Fibroblast of peridontal ligament (primary cell): ENCODE measurements around the gene TMPRSS6.

Experiments used
- DNase-seq: peaks from one replicate; pipeline ENCODE4 v3.0.0-alpha.2; 2010; ENCODE audit errors: extremely low read depth

Gene TMPRSS6

DNA sequence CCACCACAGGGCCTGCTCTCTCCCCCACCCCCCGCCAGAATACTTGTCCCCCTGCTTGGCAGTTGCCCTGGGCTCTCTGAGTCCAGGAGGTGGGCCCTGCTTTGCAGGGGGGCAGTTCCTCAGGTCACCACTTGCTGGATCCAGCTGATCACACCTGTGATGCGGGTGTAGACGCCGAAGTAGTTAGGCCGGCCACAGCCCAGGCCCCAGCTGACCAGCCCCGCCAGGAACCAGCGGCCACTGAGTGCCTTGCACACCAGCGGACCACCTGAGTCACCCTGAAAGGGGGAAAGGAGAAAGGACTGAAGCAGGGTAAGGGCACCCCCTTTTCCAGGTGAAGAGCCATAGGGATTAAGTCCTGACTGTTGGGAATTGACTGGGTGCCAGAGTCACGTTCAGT lies 43.6 kb downstream of the TMPRSS6 start:
- DNase-seq, result no peak

DNA sequence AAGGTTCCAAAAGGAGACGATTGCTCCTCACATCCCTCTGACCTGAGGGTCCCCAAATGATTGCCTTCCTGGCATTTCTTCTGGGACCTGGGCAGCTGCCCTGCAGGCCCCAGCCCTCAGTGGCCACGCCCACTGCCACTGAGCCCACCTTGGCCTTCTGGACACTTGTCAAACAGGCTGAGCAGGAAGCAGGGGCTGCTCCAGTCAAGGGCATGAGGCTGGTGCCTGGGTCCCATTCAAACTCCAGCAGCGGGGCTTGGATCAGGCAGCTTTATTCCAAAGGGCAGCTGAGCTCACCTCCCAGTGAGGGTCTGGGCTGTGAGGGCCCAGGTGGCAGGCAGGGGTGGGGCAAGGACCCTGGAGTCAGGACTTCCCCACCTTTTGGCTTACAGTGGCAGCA lies 44.3 kb downstream of the TMPRSS6 start:
- DNase-seq, result no peak

DNA sequence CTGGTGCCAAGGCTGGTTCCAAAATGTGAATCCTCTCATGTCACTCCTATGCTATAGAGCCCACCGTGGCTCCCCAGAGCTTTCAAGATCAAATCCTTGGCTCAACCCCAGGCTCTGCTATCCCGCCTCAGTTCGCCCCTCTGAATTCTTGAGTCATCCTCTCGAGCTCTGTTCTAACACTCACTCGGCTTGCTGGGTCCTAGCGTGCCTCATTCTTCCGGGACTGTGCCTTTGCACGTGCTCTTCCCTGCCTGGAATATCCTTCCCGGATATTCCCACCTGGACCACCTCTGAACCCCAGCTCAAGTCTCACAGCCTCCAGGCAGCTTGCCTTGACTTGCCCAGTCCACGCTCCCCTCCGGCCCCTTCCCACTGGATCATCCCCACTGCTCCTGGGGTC lies 45.0 kb downstream of the TMPRSS6 start:
- DNase-seq, result no peak

DNA sequence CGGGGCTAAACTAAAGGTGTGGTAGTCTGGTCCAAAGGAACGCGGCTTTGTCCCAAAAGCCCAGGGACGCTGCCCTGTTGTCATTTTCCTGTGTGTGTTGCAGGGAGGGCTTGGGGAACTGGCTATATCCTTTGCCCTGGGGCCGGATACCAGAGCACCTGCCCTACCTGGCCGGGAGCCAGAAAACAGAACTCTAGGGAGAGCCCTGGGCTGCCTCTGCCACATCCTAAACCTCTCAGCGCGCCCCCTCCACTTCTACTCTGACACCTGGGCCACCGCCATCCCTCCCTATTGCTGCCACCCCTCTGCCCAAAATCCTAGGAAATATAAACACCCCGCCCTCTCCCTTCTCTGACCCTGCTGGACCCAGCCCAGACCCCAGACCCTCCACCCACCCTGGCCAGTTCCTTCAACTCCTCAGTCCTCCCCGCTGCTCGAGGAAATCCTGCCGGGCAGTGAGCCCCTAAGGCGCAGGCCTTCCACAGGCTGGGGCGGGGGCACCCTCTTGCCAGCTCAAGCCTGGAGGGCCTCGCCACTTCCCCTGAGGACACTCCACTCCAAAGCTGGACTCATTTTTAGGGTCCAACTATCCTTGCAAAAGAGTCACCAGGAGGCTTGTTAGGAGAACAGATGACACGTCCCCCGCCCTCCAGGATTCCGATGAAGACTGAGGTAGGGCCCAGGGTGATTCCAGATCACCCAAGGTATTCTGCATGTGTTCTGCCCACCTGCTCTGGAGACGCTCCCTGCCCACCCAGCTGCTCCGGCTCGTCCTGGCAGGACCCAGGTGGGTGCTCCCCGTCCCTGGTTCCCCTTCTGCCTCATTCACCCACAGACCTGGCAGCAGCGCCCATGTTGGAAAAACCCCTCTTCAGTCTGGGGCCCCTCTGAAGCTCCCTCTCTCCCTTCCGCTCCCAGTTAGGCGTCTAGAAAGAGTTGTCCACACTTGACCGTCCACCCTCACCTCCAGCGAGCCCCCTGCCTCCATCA lies 45.8 kb downstream of the TMPRSS6 start:
- no peak for DNase-seq

DNA sequence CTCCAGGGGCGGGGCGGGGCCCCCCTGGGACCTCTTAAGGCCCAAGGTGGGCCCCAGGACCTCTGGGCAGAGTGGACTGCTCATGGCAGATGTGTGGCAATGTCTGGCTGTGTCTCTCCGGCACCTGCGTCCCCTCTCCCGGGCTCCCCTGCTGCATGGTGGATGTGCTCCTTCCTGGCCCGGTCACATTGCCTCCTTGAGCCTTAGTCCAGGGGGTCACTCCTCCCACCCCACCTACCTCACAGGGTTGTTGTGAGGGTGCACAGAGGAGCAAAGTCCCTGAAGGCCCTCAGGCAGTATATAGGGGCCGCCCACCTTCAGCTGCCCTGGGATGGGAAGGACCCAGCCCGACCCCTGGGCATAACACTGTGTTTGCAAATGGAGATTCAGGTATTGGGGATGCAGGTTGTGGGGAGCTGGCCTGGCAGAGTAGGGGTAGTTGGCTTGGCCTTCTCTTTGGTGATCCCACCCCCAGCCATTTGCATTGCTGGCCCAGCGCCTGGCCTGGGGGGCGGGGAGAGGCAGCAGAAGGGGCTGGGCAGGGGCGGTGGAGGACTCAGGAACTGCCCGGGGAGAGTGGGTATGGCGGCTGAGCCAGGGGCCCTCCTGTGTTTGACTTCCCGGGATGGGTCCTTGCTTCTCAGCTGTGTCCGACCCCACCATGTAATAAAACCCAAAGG lies 46.7 kb downstream of the TMPRSS6 start:
- no peak for DNase-seq

DNA sequence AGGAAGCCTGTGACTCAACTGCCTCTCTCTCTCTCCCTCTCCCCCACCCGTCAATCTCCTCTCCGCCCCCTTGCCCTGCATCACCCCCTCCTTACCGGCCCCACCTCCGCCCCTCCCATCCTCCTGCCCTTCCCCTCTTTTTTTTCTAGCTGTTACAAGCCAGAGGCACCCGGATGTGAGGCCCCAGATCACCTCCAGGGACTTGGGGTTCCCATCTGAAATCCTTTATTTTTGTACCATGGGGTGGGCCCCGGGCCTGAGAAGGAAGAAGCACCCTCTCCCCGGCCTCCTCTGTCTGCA lies 47.2 kb downstream of the TMPRSS6 start:
- no peak for DNase-seq

DNA sequence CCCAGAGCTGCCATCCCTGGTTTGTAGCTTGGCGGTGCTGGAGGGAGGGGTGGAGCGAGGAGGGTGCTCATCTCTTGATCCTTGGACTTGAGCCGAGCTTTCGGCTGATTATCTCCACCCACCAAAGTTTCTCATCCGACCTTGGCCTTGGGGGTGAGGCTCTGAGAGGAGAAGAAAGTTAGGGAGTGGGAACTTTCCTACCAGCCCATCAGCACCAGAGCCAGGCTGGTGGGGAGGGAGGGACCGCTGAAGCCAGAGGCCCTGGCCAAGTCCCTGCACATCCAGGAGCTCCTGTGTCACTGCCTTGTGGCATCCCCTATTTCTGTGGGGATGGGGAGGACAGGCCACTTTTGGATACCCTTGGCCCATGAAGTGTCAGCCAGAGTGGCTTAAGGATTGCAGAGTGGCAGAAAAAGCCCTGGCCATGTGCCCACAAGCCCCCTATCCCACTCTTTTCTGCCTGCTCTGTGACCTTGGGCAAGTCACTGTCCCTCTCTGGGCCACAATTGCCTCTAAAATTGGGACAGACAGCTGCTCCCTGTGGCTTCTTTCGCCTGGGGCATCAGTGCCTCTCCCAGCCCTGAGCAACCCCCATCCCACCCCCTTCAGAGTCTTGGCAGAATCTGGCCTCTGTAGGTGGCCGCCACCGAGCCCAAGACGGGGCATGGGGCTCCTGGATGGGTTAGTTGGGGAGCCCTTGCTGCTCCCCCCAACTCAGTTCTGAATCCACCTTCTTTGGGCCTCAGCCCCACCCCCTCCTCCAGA lies 47.7 kb downstream of the TMPRSS6 start:
- DNase-seq, result no peak

DNA sequence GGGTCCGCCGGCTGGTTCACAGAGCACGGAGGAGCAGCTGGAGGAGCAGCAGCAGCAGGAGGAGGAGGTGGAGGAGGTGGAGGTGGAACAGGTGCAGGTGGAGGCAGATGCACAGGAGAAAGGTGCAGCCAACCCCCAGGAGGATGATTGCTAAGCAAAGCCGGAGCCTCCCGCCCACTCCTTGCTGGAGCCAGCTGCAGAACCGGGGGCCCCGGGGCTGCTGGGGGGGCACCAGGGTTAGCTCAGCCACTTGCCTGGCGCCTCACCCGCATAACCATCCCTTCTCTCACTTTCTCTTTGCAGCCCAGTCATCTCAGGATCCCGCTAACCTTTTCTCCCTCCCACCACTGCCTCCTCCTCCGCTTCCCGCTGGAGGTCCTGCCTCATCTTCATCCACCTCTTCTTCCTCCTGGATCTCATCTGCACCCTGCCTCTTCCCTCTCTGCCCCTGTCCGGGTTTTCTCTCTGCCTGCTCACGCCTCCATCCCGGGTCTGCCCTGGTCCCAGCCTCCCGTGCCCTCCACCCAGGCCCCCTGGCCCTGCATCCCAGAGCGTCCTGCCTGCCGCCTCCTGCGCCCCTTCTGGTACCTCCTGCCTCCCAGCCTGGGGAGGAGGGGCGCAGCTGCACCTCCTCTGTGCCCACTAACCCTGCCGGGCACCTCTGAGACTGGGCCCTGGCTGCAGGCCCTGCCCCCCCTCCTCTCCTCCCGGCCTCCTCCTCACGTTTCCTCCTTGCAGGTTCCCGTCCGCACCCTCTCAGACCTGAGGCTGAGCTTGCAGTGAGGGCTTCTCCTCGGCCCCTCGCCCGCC lies 48.5 kb downstream of the TMPRSS6 start:
- DNase-seq, result no peak

DNA sequence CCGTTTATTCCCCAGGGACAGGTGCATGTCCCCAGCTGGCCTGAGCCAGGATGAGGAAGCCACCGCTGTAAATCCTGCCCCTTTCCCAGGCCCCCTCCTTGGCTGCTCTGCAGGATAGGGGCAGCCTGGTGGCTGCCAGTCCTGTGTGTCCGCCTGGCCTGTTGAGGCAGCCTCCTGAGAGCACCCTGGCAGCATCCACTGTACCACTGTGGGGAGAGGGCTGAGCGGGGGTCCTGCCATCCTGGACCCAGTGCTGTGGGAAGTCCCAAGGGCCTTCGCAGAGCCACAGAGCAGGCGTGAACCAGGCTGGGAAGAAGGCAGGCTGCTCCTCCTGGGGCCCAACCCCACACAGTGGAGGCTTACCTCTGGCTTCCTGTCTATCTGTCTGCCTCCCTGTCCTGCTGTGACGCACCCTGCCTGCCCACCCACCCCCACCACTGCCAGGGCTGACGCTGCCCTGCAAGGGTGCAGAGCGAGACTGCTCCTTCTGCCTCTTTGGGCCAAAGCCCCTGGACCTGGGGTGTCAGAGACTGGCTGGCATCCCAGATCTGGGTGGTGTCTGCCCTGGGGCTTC lies 49.5 kb downstream of the TMPRSS6 start:
- DNase-seq, result no peak

DNA sequence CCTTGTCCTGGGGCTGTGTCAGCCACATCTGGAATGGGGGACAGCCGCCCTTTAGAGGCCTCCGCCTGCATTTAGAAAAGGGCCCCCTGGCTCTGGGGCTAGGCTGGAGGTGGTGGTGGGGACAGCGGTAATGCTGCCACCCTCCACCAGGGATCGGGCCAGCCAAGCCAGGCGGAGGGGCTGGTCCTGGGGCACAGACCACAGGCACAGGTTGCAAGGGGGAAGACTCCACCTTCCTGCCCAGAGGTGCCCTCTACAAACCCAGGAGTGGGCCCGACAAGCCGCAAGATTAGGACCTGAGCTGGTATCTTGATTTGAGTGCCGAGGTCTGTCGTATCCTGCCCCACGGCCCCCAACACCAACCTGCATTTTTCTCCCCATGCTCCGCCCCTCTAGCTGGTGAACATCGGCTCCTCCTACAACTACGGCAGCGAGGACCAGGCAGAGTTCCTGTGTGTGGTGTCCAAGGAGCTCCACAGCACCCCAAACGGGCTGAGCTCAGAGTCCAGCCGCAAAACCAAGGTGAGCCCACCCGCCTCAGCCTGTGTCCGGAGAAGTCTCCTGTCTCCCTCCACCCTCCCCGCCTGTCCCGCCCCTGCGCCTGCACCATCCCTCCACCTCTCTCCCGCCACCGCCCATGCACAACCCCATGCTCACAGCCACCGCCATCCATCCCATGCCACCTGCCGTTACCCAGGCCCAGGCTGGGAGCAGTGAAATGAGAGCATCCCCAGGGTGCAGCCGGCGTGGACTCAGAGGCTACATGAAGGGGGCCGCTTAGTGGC lies 50.4 kb downstream of the TMPRSS6 start:
- DNase-seq, result no peak

DNA sequence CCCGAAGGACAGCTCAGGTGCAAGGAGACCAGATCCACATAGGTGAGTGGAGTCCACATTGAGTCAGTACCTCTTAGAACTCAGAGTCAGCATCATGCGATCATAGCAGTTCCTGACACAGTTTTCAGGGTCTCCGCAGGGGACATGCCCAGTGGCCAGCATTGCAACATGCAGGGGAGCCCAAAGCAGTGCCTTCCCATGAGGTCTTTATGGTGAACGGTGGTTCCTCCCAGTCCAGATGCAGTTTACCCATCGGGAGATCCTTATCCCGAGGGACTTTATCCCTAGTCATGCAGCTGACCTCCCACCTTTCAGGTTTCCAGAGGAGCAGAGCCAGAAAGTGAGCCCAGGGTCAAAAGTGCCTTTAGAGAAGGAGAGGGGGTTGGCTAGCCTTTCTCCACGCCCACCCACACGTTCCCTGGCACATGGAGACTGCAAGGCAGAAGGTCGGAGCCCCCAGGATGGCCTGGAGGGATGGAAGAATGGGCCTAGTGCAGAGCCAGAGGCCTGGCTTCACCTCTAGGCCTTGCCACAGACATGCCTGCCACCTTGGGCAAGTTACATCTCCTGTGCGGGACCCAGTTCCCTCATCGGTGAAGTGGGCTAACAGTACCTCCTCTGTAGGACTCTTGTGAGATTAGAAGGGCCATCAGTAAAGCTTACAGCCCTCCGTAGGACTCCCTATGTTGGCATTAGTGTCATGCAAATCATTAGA lies 51.6 kb downstream of the TMPRSS6 start:
- no peak for DNase-seq

DNA sequence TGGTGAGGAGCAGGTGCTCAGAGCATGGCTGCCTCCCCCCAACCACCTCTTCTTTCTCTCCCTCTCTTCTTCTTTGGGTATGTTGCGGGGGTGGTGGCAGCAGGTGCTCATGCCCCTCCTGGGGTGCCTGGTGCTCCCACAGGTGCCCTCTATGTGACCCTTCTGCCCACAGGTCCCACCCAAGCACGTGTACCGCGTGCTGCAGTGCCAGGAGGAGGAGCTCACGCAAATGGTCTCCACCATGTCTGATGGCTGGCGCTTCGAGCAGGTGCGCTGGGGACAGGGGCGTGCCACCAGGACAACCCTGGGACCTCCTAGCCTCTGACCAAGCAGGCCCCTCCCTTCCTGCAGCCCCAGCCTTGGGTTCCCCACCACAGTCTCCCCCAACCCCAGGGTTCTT lies 52.3 kb downstream of the TMPRSS6 start:
- no peak for DNase-seq

DNA sequence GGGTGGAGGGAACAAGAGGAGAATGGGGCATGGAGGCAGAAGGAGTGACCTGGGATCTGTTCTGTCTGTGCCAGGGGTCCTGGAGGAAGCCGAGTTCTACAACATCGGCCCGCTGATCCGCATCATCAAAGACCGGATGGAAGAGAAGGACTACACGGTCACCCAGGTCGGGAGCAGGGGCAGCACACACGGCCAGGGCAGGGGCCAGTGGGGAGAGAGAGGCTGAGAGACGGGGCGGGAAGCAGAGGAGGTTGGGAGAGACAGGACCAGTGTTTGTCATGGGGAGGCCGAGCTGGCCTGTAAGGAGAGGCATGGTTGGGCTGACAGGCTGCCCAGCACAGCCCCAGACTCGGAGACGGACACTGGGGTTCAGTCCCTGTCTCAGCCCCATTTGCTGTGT lies 53.3 kb downstream of the TMPRSS6 start:
- no peak for DNase-seq

DNA sequence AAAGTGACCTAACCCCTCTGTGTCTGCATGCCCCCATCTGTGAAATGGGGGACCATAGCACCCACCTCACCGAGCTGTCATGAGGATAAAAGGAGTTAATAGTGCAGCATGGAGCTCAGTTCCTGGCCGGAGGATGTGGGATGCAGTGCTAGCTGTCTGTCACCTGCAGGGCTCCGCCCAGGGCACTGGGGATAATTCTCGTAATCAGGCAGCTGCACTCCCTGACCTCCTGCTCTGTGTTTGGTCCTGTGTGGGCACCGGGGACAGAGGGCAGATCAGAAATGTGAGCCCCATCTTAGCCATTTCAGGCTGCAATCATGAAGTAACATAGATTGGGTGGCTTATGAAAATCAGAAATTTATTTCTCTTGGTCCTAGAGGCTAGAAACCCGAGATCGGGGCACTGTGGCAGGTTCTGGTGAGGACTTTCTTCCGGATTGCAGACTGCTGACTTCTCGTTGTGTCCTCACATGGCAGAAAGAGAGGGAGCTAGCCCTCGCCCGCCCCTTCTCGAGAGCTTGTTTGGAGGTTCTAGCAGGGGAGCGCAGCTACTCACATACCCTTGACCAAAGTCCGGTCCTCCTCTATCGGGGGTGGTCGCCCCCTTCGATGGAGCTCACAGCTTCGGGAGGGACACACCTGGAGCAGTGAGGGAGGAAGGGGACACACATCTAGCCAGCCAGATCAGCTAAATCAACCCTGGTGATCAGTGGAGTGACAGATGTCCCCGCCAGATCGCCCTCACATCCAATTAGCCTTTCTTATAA lies 54.7 kb downstream of the TMPRSS6 start:
- DNase-seq, result no peak

DNA sequence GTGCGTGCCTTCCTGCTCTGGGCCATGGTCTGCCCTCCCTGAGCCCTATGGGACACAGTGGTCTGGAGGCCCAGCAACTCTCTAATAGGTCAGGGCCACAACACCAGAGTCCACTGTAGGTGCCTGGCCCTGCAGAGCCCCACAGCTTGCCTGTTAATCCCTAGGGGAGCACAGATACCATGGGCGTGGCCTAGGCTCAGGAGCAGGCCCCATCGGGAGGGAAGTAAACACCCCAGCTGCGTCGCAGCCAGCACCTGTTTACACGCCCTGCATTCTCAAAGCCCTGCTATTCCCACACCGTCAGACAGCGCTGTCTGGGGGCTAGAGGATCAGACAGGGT lies 55.5 kb downstream of the TMPRSS6 start:
- DNase-seq, result no peak

DNA sequence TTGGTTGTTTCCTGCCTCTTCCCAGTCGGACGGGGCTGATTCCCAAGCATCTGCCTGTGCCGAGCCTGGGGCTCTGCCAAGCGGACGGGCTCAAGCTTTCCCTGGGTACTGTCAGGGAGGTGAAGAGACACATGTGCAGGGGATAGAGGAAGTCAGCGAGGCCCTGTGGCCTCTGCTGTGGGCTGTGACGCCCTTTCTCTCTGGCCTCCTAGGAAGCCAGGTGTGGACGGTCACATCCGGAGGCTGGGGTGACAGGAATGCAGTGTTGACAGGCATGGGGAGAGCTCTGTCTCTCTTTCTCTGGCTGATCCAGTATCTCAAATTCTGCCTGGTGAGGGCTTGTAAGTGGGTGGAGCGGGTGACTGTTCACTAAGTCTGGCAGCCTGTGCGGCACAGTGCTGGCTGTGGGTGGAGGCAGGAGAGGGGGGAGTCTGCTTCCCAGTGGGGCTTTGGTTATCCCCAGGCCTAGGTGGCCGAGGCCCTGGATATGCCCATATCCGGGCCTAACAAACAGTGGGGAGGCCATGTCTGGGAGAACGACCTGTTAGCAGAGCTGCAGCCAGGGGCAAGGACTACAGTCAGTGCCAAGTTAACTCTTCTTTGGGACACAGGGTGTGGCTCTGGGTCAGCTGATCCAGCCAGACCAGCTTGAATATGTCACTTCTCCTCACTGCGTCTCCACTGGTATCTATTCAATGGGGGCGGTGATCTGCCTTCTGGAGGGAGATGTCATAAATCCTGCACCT lies 56.0 kb downstream of the TMPRSS6 start:
- no peak for DNase-seq

DNA sequence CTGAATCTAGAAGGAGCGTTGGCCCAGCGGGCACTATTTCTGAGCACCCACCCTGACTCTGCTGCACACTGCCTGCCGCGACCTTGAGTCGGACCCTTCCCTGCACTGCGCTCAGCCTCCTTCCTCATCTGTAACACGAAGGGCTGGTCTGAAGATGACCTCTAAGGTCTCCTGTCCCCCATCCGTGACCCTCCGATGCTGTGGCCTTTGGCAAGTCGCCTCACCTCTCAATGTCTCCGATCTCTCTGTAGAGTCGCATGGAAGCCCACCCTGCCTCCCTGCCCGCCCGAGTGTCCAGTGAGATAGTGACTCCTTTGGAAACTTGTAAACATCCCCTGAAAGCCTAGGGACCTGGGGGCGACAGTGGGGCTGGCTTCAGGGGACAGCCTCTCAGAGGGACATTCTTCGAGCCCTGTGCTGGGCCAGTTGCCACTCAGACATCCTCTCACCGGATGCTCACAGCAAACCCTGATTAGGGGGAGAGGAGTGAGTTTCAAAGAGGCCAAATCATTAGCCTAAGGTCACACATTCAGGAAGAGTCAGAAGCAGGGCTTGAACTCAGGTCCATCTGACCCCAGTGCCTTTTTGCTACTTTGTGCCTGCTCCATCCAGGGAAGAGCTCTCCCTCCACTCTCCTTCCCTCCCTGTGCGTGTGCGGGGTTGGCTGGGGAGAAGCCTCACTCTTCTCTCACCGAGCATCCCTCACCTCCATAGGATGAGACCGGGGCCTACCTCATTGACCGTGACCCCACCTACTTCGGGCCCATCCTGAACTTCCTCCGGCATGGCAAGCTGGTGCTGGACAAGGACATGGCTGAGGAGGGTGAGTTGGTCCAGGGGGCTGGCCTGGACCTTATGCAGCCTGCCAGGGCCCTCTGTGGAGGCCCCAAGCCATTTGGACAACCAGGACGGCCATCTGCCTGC lies 56.9 kb downstream of the TMPRSS6 start:
- DNase-seq, result no peak
